Measurements from ENCODE around the gene NCCRP1.
"Not testable (repeated sequence)": the region's sequence is repeated elsewhere in the genome, so short reads cannot be mapped to it uniquely, and the experiment has no call there.

DNA sequence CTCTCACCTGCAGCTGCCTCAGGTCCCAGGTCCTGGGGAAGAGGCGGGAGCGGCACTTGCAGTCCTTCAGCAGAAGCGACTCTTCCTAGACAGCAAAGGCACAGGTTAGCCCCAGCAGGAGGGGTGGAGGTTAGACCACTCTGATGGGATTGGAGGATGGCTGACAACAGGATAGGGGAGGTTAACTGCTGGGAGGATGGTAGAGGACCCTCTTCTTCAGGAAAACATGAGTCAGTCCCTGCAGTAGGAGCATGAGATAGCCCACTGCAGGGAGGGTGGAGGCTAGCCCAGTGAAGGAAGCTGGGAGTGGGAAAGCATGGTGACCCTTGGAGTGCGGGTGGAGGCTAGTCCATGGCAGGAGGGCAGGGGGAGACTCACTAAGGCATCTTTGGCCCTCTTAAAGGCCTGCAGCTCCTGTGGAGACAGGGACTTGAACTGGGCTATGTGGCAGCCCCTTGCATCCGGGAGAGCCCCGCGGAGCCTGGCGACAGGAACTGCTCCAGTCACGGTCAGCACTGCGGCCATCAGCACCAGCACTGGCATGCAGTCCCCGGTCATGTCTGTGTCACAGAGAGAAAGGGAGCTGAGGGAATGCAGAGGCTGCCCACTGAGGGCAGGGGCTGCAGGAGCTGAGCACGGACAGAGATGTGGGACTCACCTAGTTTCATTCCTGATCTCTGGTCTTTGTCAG lies 47.8 kb downstream of the NCCRP1 start, which contains the start of gene IFNL3:
- not testable (repeated sequence) for TF ChIP-seq EZH2 (IDR thresholded peaks at IDR 0.05; ENCODE audit: borderline replicate concordance, insufficient read depth, low read length, poor library complexity, severe bottlenecking); TAF1 (IDR thresholded peaks at IDR 0.05; ENCODE audit: low read depth)
- TF ChIP-seq, protein P1, sequence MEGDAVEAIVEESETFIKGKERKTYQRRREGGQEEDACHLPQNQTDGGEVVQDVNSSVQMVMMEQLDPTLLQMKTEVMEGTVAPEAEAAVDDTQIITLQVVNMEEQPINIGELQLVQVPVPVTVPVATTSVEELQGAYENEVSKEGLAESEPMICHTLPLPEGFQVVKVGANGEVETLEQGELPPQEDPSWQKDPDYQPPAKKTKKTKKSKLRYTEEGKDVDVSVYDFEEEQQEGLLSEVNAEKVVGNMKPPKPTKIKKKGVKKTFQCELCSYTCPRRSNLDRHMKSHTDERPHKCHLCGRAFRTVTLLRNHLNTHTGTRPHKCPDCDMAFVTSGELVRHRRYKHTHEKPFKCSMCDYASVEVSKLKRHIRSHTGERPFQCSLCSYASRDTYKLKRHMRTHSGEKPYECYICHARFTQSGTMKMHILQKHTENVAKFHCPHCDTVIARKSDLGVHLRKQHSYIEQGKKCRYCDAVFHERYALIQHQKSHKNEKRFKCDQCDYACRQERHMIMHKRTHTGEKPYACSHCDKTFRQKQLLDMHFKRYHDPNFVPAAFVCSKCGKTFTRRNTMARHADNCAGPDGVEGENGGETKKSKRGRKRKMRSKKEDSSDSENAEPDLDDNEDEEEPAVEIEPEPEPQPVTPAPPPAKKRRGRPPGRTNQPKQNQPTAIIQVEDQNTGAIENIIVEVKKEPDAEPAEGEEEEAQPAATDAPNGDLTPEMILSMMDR (IDR thresholded peaks at IDR 0.05; ENCODE audit: poor library complexity, severe bottlenecking) = not testable (repeated sequence)
